Left lung (tissue), 10 donors: Measurements from ENCODE around the gene FKRP. TPM values are rescaled to one million over a fixed set of nuclear protein-coding genes. Genes with fewer than 3 reads are reported as not detected.
A peak's percentile ranks its signal among the peaks of the same experiment; 100 is the strongest.

Source experiments
- ATAC-seq: fragments of 200-7000 bp; cut with Tn5 transposase; one replicate; pipeline ENCODE4 v1.9.1; 2020; ENCODE audit warnings: moderate library complexity
- DNase-seq, 4 donors: peaks; one replicate each; pipeline ENCODE4 v3.0.0-alpha.2; 2013 to 2020
- H3K27ac ChIP-seq, 2 donors: fragments of 200-600 bp; sonication (generic) in 1 of 2; one replicate each; pipeline versions ENCODE4 v1.5.0 to v1.8.0; 2020 to 2021
- H3K27me3 ChIP-seq, 2 donors: fragments of 200-600 bp; sonication (generic) in 1 of 2; one replicate each; pipeline versions ENCODE4 v1.5.0 to v1.8.0; 2020 to 2021
- H3K36me3 ChIP-seq, 2 donors: fragments of 200-600 bp; sonication (generic) in 1 of 2; one replicate each; pipeline versions ENCODE4 v1.5.0 to v1.8.0; 2020 to 2021
- H3K4me1 ChIP-seq, 2 donors: fragments of 200-600 bp; one replicate each; pipeline ENCODE4 v1.8.0; 2021
- H3K4me3 ChIP-seq, 2 donors: fragments of 200-600 bp; sonication (generic) in 1 of 2; one replicate each; pipeline versions ENCODE4 v1.5.0 to v1.8.0; 2020 to 2021; ENCODE audit warnings: mild to moderate bottlenecking in 1 of 2
- H3K9me3 ChIP-seq, 2 donors: fragments of 200-600 bp; sonication (generic) in 1 of 2; one replicate each; pipeline versions ENCODE4 v1.5.0 to v1.8.0; 2020 to 2021
- CTCF ChIP-seq, 2 donors: fragments of 200-600 bp; sonication (generic) in 1 of 2; IDR thresholded peaks; one replicate each; pipeline versions ENCODE4 v1.5.0 to v1.8.0; 2021; ENCODE audit warnings: antibody characterized with exemption in 2 of 2
- intact Hi-C, 2 donors: fragments of 100-400 bp; cut with DNase I; formaldehyde crosslinking; loops; one replicate each; pipeline versions ENCODE4 v1.11.2 to v1.14.2; 2022
- polyA plus RNA-seq, 6 donors: library from polyadenylated mRNA; unstranded; fragments of 120-200 nt; gene quantifications; one replicate each; pipeline ENCODE4 v1.2.1, GENCODE V29; 2013; ENCODE audit not compliant: insufficient read length in 6 of 6
- total RNA-seq, 2 donors: library from RNA; stranded (reverse); fragmentation: NEBNext Ultra II Directional; extraction: Animal tissue kit (Norgen Biotek cat#: 25700); gene quantifications; one replicate each; pipeline ENCODE4 v1.2.1, GENCODE V29; 2021
- donor health status: DM: no; HTN: yes; CAD: no.
- donor health status: DM: no; HTN: no; CAD: no.

FKRP gene
- total and polyA plus RNA-seq, 8 donors = 18.8 to 29.6 (median 23.2) TPM

DNA sequence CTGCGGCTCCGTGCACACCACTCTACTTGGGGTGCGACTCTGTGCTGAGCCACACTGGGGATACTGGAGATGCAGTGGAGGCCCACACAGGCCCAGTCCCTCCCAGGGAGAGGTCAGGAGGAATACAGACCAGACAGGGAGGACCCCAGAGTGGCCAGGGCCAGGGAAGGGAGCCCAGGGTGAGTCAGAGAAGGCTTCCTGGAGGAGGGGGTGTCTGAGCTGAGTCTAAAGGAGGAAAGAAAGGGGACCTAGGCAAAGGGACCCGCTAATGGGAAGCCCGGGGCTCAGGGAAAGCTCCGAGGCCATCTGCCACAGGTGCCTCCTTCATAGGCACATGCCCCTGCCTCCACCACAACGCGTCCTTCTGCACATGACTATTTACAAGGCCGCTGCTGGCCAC, 15.7 kb upstream of the FKRP start:
- H3K4me3 ChIP-seq = no peak overlapping the region
- DNase-seq (peak in 1 of 4 donors; percentile 40), ATAC-seq (no peak)
- H3K36me3 ChIP-seq = peaks cover 0 to 84% of the 10 kb centered on the region in 2 donors
- H3K27me3 ChIP-seq = no peaks in the 10 kb centered on the region
- intact Hi-C loops = no loop called here
- H3K9me3 ChIP-seq = no peaks in the 10 kb centered on the region
- H3K27ac ChIP-seq = peak overlapping the region in 1 of 2 donors; percentile 94
- H3K4me1 ChIP-seq = peaks cover 6 to 84% of the 10 kb centered on the region in 2 donors
- no peak for TF ChIP-seq CTCF (IDR thresholded peaks at IDR 0.05)

GRCh38 chr19:46730595-46730994, 15.3 kb upstream of the FKRP start:
- H3K27ac ChIP-seq = peak overlapping the region in 1 of 2 donors; percentile 94
- H3K36me3 ChIP-seq = peaks cover 0 to 84% of the 10 kb centered on the region in 2 donors
- no peaks in the 10 kb centered on the region for H3K27me3 ChIP-seq
- intact Hi-C loops = no loop called here
- no peak overlapping the region for H3K4me3 ChIP-seq
- ATAC-seq = no peak
- peaks cover 6 to 88% of the 10 kb centered on the region in 2 donors for H3K4me1 ChIP-seq
- peak in 1 of 4 donors; percentile 75 for DNase-seq
- no peaks in the 10 kb centered on the region for H3K9me3 ChIP-seq
- no peak for TF ChIP-seq CTCF (IDR thresholded peaks at IDR 0.05)

- DNase-seq = peak in 2 of 4 donors; percentile 80 to 91
- Histone ChIP-seq H3K27me3 (no peaks in the 10 kb centered on the region), H3K27ac (peak overlapping the region in 1 of 2 donors; percentile 94), H3K4me1 (peaks cover 6 to 93% of the 10 kb centered on the region in 2 donors), H3K9me3 (no peaks in the 10 kb centered on the region), H3K4me3 (peak overlapping the region in 1 of 2 donors; percentile 6), H3K36me3 (peaks cover 0 to 84% of the 10 kb centered on the region in 2 donors)
- peak; percentile 54 for ATAC-seq
- intact Hi-C loops = no loop called here
- TF ChIP-seq CTCF (IDR thresholded peaks at IDR 0.05) = no peak
Measured at GRCh38 chr19:46731007-46731501, 14.8 kb upstream of the FKRP start.

DNA sequence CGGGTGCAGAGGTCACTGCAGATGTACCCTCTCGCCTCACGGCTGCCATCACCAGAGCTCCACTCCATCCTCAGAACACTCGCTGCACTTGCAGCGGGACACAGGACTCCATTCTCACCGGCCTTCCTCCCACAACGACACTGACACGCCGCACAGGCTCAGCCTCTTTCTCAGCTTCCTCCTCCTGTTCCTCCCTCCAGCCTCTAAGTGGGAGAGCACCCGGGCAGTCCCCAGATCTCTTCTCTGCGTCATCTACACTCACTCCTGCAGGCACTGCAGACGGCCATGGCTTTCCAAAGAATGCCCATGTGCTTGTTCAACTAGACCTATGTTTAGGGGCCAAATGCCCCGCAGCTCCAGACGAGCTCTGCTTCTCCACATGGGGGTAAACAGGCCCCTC, 14.3 kb upstream of the FKRP start:
- H3K27me3 ChIP-seq = no peaks in the 10 kb centered on the region
- H3K9me3 ChIP-seq = no peaks in the 10 kb centered on the region
- intact Hi-C loops = no loop called here
- ATAC-seq (peak; percentile 20), DNase-seq (peak in 2 of 4 donors; percentile 56 to 83)
- peak overlapping the region in 1 of 2 donors; percentile 6 for H3K4me3 ChIP-seq
- H3K27ac ChIP-seq = peak overlapping the region in 1 of 2 donors; percentile 94
- peaks cover 0 to 84% of the 10 kb centered on the region in 2 donors for H3K36me3 ChIP-seq
- no peak for TF ChIP-seq CTCF (IDR thresholded peaks at IDR 0.05)
- peaks cover 6 to 97% of the 10 kb centered on the region in 2 donors for H3K4me1 ChIP-seq

DNA sequence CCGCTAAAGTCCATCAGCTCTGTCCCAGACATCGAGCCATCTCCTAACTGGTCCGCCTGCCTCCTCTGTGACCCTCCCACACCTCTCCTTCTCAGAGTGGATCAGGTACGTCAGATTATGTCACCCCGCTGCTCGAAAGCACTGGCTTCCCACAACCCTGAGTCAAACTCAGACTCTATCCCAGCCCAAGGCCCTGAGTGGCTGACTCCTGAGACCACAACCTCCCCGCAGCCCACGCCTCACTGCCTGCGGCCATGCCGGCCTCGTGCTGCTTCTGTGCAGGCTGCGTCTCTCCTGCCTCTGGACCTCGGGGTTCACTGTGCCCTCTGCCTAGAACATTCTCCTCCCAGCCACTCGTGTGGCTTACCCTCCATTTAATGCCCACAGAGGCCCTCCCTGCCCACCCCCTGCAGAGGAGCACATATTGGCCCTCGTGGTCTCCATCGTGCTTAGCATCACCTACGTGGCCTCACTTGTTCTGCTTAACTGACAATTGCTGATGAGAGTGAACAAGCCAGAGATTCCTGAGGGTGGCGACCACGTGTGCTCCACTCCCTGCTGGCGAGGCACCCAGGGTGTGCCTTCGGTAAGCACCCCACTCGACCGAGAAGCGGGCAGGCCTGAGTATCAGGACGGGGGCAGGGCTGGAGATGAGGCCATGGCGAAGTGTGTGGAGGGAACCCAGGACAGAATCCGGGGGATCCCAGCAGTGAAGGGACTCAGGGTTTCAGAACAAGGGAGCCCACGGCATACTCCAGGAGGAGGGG, 13.5 kb upstream of the FKRP start:
- H3K27ac ChIP-seq = peak overlapping the region in 1 of 2 donors; percentile 94
- peaks cover 0 to 84% of the 10 kb centered on the region in 2 donors for H3K36me3 ChIP-seq
- H3K27me3 ChIP-seq = no peaks in the 10 kb centered on the region
- no peak for DNase-seq
- peak; percentile 38 for ATAC-seq
- TF ChIP-seq CTCF (IDR thresholded peaks at IDR 0.05) = no peak
- intact Hi-C loops = no loop called here
- H3K9me3 ChIP-seq = no peaks in the 10 kb centered on the region
- peaks cover 6 to 97% of the 10 kb centered on the region in 2 donors for H3K4me1 ChIP-seq
- H3K4me3 ChIP-seq = no peak overlapping the region
